ENCODE measurements around the gene TEX48. TPM values are rescaled to one million over a fixed set of nuclear protein-coding genes. Genes with fewer than 3 reads are reported as not detected.

Gene TEX48
- total and polyA plus RNA-seq, 2 experiments from 2014 or later = not detected

DNA sequence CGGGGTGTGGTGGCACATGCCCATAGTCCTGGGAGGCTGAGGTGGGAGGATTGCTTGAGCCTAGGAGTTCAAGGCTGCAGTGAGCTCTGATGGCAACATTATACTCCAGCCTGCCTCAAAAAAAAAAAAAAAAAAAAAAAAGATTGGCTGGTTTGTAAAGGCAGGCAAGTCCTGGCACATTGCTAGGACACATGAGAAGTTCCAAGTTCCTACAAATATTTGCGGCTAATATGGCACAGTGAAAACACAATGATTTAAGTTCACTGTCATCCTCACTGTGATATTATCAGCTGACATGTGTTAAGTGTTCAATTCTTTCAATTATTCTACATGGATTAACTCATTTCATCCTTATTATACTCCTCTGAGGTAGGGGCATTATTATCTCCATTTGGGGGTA is 50.8 kb downstream of the TEX48 start:
- Histone ChIP-seq H3K4me1 (ENCODE audit: insufficient read depth) (no peaks in the 10 kb centered on the region), H4K20me1 (ENCODE audit: insufficient read depth) (no peaks in the 10 kb centered on the region), H3K9me3 (ENCODE audit: low read depth) (no peaks in the 10 kb centered on the region), H3K9me2 (ENCODE audit: insufficient read depth) (no peaks in the 10 kb centered on the region), H3F3A (ENCODE audit: insufficient read depth) (no peaks in the 10 kb centered on the region), H3K79me2 (ENCODE audit: insufficient read depth) (no peaks in the 10 kb centered on the region), H3K27ac (no peak overlapping the region), H3K9ac (no peak overlapping the region), H3K4me2 (ENCODE audit: unreplicated experiment) (no peak overlapping the region), H3K27me3 (replicated peaks; ENCODE audit: insufficient read depth) (no peaks in the 10 kb centered on the region), H2AFZ (no peak overlapping the region), H3K36me3 (ENCODE audit: low read depth) (peaks cover 5% of the 10 kb centered on the region; the same call in 1 of the 2 replicates), H3K4me3 (no peak overlapping the region)
- TF ChIP-seq EZH2phosphoT487 (IDR thresholded peaks at IDR 0.05; ENCODE audit: insufficient read depth, low read depth) = no peak
- no peak for TF ChIP-seq EZH2 (IDR thresholded peaks at IDR 0.05; ENCODE audit: insufficient read depth, poor library complexity, severe bottlenecking)
- no peak for DNase-seq
- in situ Hi-C loops (cut with MboI) = no loop called here
- WGBS, 2 experiments (ENCODE audit: low coverage in 1 of 2, low lambda C conversion rate in 2 of 2, missing lambda C conversion rate in 2 of 2) = 0% methylated on average over 2 of the region's 2 CpGs

DNA sequence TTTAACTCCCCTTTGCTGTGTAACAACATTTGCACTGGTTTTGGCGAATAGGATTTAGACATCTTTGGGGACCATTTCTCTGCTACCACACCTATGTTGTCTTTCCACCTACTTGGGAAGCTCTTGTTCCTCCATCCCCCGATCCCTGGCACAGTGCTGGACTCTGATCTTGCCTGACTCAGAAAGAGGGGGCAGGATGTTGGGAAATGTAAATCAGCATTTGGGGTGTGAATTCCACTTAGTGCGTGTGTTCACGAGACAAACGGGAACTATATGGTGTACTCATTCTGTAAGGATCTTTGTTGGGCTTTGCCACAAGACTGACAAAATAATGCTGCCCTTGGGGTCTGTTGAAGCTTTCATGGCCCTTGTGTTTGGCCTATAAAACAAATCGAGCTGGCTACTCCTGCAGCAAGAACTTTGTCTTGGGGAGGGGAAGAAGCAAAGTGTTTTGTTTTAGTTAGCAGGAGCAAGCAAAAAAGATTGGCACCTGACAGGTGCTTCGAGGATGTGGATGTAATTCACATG is 52.4 kb downstream of the TEX48 start:
- Histone ChIP-seq H3K27me3 (replicated peaks; ENCODE audit: insufficient read depth) (no peaks in the 10 kb centered on the region), H3K36me3 (ENCODE audit: low read depth) (peaks cover 5% of the 10 kb centered on the region; the same call in 1 of the 2 replicates), H3K27ac (no peak overlapping the region), H3K4me1 (ENCODE audit: insufficient read depth) (no peaks in the 10 kb centered on the region), H3F3A (ENCODE audit: insufficient read depth) (no peaks in the 10 kb centered on the region), H3K79me2 (ENCODE audit: insufficient read depth) (no peaks in the 10 kb centered on the region), H3K9me3 (ENCODE audit: low read depth) (no peaks in the 10 kb centered on the region), H3K4me3 (no peak overlapping the region), H4K20me1 (ENCODE audit: insufficient read depth) (no peaks in the 10 kb centered on the region), H2AFZ (no peak overlapping the region), H3K4me2 (ENCODE audit: unreplicated experiment) (no peak overlapping the region), H3K9ac (no peak overlapping the region), H3K9me2 (ENCODE audit: insufficient read depth) (no peaks in the 10 kb centered on the region)
- DNase-seq = peak; percentile 28
- in situ Hi-C loops (cut with MboI) = no loop called here
- 79 to 85% methylated on average over 7 of the region's 7 CpGs for whole genome bisulfite sequencing, 2 experiments (ENCODE audit: low coverage in 1 of 2, low lambda C conversion rate in 2 of 2, missing lambda C conversion rate in 2 of 2)
- no peak for TF ChIP-seq EZH2phosphoT487 (IDR thresholded peaks at IDR 0.05; ENCODE audit: insufficient read depth, low read depth)
- no peak for TF ChIP-seq EZH2 (IDR thresholded peaks at IDR 0.05; ENCODE audit: insufficient read depth, poor library complexity, severe bottlenecking)

DNA sequence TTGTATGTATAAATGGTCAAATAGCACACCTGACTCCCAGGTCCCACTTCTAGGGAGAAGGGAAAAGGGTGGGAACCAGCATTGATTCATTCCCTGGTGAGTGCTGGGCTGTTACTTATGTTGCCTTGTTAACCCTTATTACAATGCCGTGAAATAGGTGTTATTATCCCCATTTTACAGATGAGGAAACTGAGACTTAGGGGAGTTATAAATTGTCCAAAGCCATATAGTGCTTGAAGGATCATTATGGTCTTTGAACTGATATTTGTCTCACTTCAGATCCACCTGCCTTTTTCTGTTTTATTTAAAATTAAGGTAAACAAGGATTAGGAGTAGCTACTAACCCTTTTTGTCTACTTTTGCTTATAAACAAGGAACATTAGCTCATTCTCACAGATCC is 54.4 kb downstream of the TEX48 start:
- Histone ChIP-seq H3K9me2 (ENCODE audit: insufficient read depth) (no peaks in the 10 kb centered on the region), H3K9me3 (ENCODE audit: low read depth) (no peaks in the 10 kb centered on the region), H3K9ac (no peak overlapping the region), H4K20me1 (ENCODE audit: insufficient read depth) (0 out of 2 replicates have a peak, but pooled peaks cover under 1% of the 10 kb centered on the region), H3F3A (ENCODE audit: insufficient read depth) (peaks cover 3% of the 10 kb centered on the region), H3K4me2 (ENCODE audit: unreplicated experiment) (no peak overlapping the region), H3K27me3 (replicated peaks; ENCODE audit: insufficient read depth) (no peaks in the 10 kb centered on the region), H2AFZ (no peak overlapping the region), H3K4me3 (no peak overlapping the region), H3K36me3 (ENCODE audit: low read depth) (peaks cover 5% of the 10 kb centered on the region; the same call in 1 of the 2 replicates), H3K79me2 (ENCODE audit: insufficient read depth) (no peaks in the 10 kb centered on the region), H3K4me1 (ENCODE audit: insufficient read depth) (peaks cover under 1% of the 10 kb centered on the region; the same call in 1 of the 2 replicates), H3K27ac (no peak overlapping the region)
- in situ Hi-C loops (cut with MboI) = no loop called here
- TF ChIP-seq EZH2 (IDR thresholded peaks at IDR 0.05; ENCODE audit: insufficient read depth, poor library complexity, severe bottlenecking) (no peak), EZH2phosphoT487 (IDR thresholded peaks at IDR 0.05; ENCODE audit: insufficient read depth, low read depth) (no peak)
- no peak for DNase-seq
- WGBS, 2 experiments (ENCODE audit: low coverage in 1 of 2, low lambda C conversion rate in 2 of 2, missing lambda C conversion rate in 2 of 2) = 96 to 100% methylated on average over 1 of the region's 1 CpG

DNA sequence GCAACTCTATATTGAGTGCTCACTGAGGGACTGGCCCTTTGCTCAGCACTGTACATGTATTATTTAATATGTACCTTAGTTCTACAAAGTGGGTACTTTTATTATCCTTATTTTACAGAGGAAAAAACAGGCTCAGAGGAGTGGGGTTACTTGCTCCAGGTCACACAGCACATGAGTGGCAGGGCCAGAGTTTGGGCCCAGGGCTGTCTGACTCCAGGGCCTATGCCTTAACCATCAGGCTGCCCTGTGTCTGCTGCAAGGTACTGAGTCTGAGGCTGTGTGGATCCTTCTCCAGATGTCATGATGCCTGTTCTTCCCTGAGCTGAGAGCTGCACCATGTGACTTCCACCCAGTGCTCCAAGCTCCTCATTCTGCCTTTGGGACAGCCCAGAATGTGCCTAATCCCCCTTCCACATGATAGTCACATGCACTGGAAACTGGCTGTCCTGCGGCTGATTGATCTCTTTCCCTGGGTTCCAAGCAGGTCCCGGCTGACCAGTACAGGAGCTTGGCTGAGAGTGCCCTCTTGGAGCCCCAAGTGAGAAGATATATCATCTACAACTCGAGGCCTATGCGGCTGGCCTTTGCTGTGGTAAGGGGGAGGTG is 55.5 kb downstream of the TEX48 start:
- no peak overlapping the region for H3K4me3 ChIP-seq
- H3K9ac ChIP-seq = no peak overlapping the region
- H4K20me1 ChIP-seq (ENCODE audit: insufficient read depth) = 0 out of 2 replicates have a peak, but pooled peaks cover 4% of the 10 kb centered on the region
- H3K27me3 ChIP-seq (replicated peaks; ENCODE audit: insufficient read depth) = no peaks in the 10 kb centered on the region
- H3F3A ChIP-seq (ENCODE audit: insufficient read depth) = peaks cover 12% of the 10 kb centered on the region
- H3K36me3 ChIP-seq (ENCODE audit: low read depth) = peaks cover 5% of the 10 kb centered on the region; the same call in 1 of the 2 replicates
- DNase-seq = no peak
- H2AFZ ChIP-seq = no peak overlapping the region
- TF ChIP-seq EZH2phosphoT487 (IDR thresholded peaks at IDR 0.05; ENCODE audit: insufficient read depth, low read depth) = no peak
- TF ChIP-seq EZH2 (IDR thresholded peaks at IDR 0.05; ENCODE audit: insufficient read depth, poor library complexity, severe bottlenecking) = no peak
- in situ Hi-C loops (cut with MboI) = no loop called here
- H3K79me2 ChIP-seq (ENCODE audit: insufficient read depth) = no peaks in the 10 kb centered on the region
- WGBS, 2 experiments (ENCODE audit: low coverage in 1 of 2, low lambda C conversion rate in 2 of 2, missing lambda C conversion rate in 2 of 2) = 70 to 77% methylated on average over 4 of the region's 4 CpGs
- H3K4me1 ChIP-seq (ENCODE audit: insufficient read depth) = peaks cover 11% of the 10 kb centered on the region
- H3K9me2 ChIP-seq (ENCODE audit: insufficient read depth) = no peaks in the 10 kb centered on the region
- no peak overlapping the region for H3K4me2 ChIP-seq (ENCODE audit: unreplicated experiment)
- H3K9me3 ChIP-seq (ENCODE audit: low read depth) = no peaks in the 10 kb centered on the region
- H3K27ac ChIP-seq = no peak overlapping the region

Data from GM23248 (cell line).